ENCODE data around the gene COG1. TPM values are rescaled to one million over a fixed set of nuclear protein-coding genes. Genes with fewer than 3 reads are reported as not detected.

The COG1 gene
- total RNA-seq, 4 donors from 2014 or later = 18.8 to 61.6 (median 22.7) TPM

- TF ChIP-seq POLR2A (IDR thresholded peaks at IDR 0.05) = no peak
- no peaks in the 10 kb centered on the region for H3K9me3 ChIP-seq
- H3K36me3 ChIP-seq = no peaks in the 10 kb centered on the region
- no peak for DNase-seq
- intact Hi-C loops (cut with DNase I; ENCODE audit: low total_unique reads) = no loop called here
- H3K4me1 ChIP-seq = peaks cover 0 to 12% of the 10 kb centered on the region in 2 donors
- peak overlapping the region in 1 of 2 donors; percentile 18 for H3K27ac ChIP-seq
- H3K27me3 ChIP-seq = peaks cover 0 to 12% of the 10 kb centered on the region in 2 donors
- no peak overlapping the region for H3K4me3 ChIP-seq
These were observed 25.9 kb upstream of the COG1 start for GRCh38 chr17:73166731-73167581.

GRCh38 chr17:73168667-73169066 is 24.2 kb upstream of the COG1 start:
- Histone ChIP-seq H3K36me3 (no peaks in the 10 kb centered on the region), H3K4me3 (no peak overlapping the region), H3K27me3 (peaks cover 0 to 12% of the 10 kb centered on the region in 2 donors), H3K9me3 (no peaks in the 10 kb centered on the region), H3K4me1 (peaks cover 0 to 12% of the 10 kb centered on the region in 2 donors), H3K27ac (no peak overlapping the region)
- TF ChIP-seq CTCF (IDR thresholded peaks at IDR 0.05) = no peak
- no peak for TF ChIP-seq POLR2A (IDR thresholded peaks at IDR 0.05)
- intact Hi-C loops (cut with DNase I; ENCODE audit: low total_unique reads) = no loop called here
- no peak for DNase-seq

- no peak for TF ChIP-seq CTCF (IDR thresholded peaks at IDR 0.05)
- no peak for TF ChIP-seq POLR2A (IDR thresholded peaks at IDR 0.05)
- intact Hi-C loops (cut with DNase I; ENCODE audit: low total_unique reads) = no loop called here
- Histone ChIP-seq H3K4me1 (peaks cover 0 to 2% of the 10 kb centered on the region in 2 donors), H3K9me3 (no peaks in the 10 kb centered on the region), H3K27ac (no peak overlapping the region), H3K4me3 (no peak overlapping the region), H3K27me3 (peaks cover 0 to 12% of the 10 kb centered on the region in 2 donors), H3K36me3 (no peaks in the 10 kb centered on the region)
- no peak for DNase-seq
These were observed 22.5 kb upstream of the COG1 start for GRCh38 chr17:73170324-73170723.

- no peak for TF ChIP-seq CTCF (IDR thresholded peaks at IDR 0.05)
- TF ChIP-seq POLR2A (IDR thresholded peaks at IDR 0.05) = no peak
- intact Hi-C loops (cut with DNase I; ENCODE audit: low total_unique reads) = no loop called here
These were observed 20.6 kb upstream of the COG1 start for GRCh38 chr17:73172252-73172651.

GRCh38 chr17:73174126-73174525 is 18.7 kb upstream of the COG1 start:
- no peak overlapping the region for H3K27ac ChIP-seq
- intact Hi-C loops (cut with DNase I; ENCODE audit: low total_unique reads) = no loop called here

More at GRCh38 chr17:73172252-73172651, 20.6 kb upstream of the COG1 start:
- Histone ChIP-seq H3K4me3 (no peak overlapping the region), H3K27ac (no peak overlapping the region), H3K9me3 (no peaks in the 10 kb centered on the region), H3K36me3 (no peaks in the 10 kb centered on the region), H3K4me1 (no peaks in the 10 kb centered on the region), H3K27me3 (peaks cover 0 to 12% of the 10 kb centered on the region in 2 donors)
- DNase-seq = no peak

More at GRCh38 chr17:73174126-73174525, 18.7 kb upstream of the COG1 start:
- no peak for TF ChIP-seq POLR2A (IDR thresholded peaks at IDR 0.05)
- TF ChIP-seq CTCF (IDR thresholded peaks at IDR 0.05) = no peak
- no peak for DNase-seq
- H3K4me1 ChIP-seq = no peaks in the 10 kb centered on the region
- H3K27me3 ChIP-seq = no peaks in the 10 kb centered on the region
- no peaks in the 10 kb centered on the region for H3K36me3 ChIP-seq
- no peak overlapping the region for H3K4me3 ChIP-seq
- H3K9me3 ChIP-seq = no peaks in the 10 kb centered on the region

Data from uterus (tissue), 4 donors.